Liver (tissue), 9 donors: ENCODE results near the gene CTSH. TPM values are rescaled to one million over a fixed set of nuclear protein-coding genes. Genes with fewer than 3 reads are reported as not detected.

ENCODE experiments used
- DNase-seq: peaks from one replicate; pipeline ENCODE4 v3.0.0-alpha.2; 2017; ENCODE audit warnings: low spot score
- H3K27ac ChIP-seq, 2 donors: one replicate each; pipeline ENCODE4 v1.7.0; 2013; ENCODE audit warnings: inconsistent platforms in 2 of 2, low read length in 2 of 2, control low read depth in 1 of 2, low read depth in 1 of 2, mild to moderate bottlenecking in 1 of 2
- H3K27me3 ChIP-seq, 4 donors: one replicate each; pipeline versions ENCODE4 v1.6.1 to v1.7.0; 2013; ENCODE audit warnings: low read length in 3 of 4, inconsistent platforms in 1 of 4, mild to moderate bottlenecking in 1 of 4, moderate library complexity in 1 of 4; ENCODE audit not compliant: control insufficient read depth in 4 of 4, insufficient read depth in 4 of 4
- H3K36me3 ChIP-seq, 4 donors: one replicate each; pipeline versions ENCODE4 v1.6.1 to v1.7.0; 2013; ENCODE audit warnings: low read length in 3 of 4, mild to moderate bottlenecking in 3 of 4, low read depth in 1 of 4, moderate library complexity in 1 of 4; ENCODE audit not compliant: control insufficient read depth in 4 of 4, insufficient read depth in 3 of 4
- H3K4me1 ChIP-seq, 4 donors: one replicate each; pipeline versions ENCODE4 v1.6.1 to v1.7.0; 2013; ENCODE audit warnings: low read length in 3 of 4, mild to moderate bottlenecking in 3 of 4, moderate library complexity in 1 of 4; ENCODE audit not compliant: control insufficient read depth in 4 of 4, insufficient read depth in 4 of 4
- H3K4me3 ChIP-seq, 3 donors: one replicate each; pipeline versions ENCODE4 v1.6.1 to v1.7.0; 2013; ENCODE audit warnings: low read length in 3 of 3, control low read depth in 1 of 3, low read depth in 1 of 3, mild to moderate bottlenecking in 1 of 3
- H3K9ac ChIP-seq, 2 donors: one replicate each; pipeline ENCODE4 v1.7.0; 2013; ENCODE audit warnings: low read length in 2 of 2, mild to moderate bottlenecking in 2 of 2, moderate library complexity in 2 of 2, control low read depth in 1 of 2, low read depth in 1 of 2
- H3K9me3 ChIP-seq, 4 donors: one replicate each; pipeline versions ENCODE4 v1.6.1 to v1.7.0; 2013; ENCODE audit warnings: low read length in 3 of 4; ENCODE audit not compliant: control insufficient read depth in 4 of 4
- EGR1 ChIP-seq, 2 donors: IDR thresholded peaks; 2 replicates each; pipeline ENCODE4 v1.6.1; 2016 to 2018; ENCODE audit warnings: antibody characterized with exemption in 2 of 2, low read depth in 2 of 2
- FOXA2 ChIP-seq: IDR thresholded peaks from 2 replicates; pipeline ENCODE4 v1.6.1; 2016; ENCODE audit warnings: antibody characterized with exemption
- GABPA ChIP-seq, 2 donors: IDR thresholded peaks in 1 of 2; conservative IDR thresholded peaks in 1 of 2; 2 replicates each; pipeline ENCODE4 v1.6.1; 2016; ENCODE audit warnings: antibody characterized with exemption in 2 of 2, mild to moderate bottlenecking in 1 of 2, moderate library complexity in 1 of 2
- HNF4A ChIP-seq, 2 donors: conservative IDR thresholded peaks; 2 replicates each; pipeline ENCODE4 v1.6.1; 2016; ENCODE audit warnings: antibody characterized with exemption in 2 of 2, mild to moderate bottlenecking in 2 of 2
- HNF4G ChIP-seq: IDR thresholded peaks from 2 replicates; pipeline ENCODE4 v1.6.1; 2016; ENCODE audit warnings: antibody characterized with exemption
- JUND ChIP-seq, 2 donors: IDR thresholded peaks; 2 replicates each; pipeline ENCODE4 v1.6.1; 2016; ENCODE audit warnings: antibody characterized with exemption in 2 of 2
- NR2F2 ChIP-seq: IDR thresholded peaks from 2 replicates; pipeline ENCODE4 v1.6.1; 2016; ENCODE audit warnings: antibody characterized with exemption
- SP1 ChIP-seq: IDR thresholded peaks from 2 replicates; pipeline ENCODE4 v1.6.1; 2018; ENCODE audit warnings: antibody characterized with exemption, mild to moderate bottlenecking
- TAF1 ChIP-seq: conservative IDR thresholded peaks from 2 replicates; pipeline ENCODE4 v1.6.1; 2016; ENCODE audit warnings: antibody characterized with exemption, mild to moderate bottlenecking
- YY1 ChIP-seq: IDR thresholded peaks from 2 replicates; pipeline ENCODE4 v1.6.1; 2016; ENCODE audit warnings: antibody characterized with exemption, mild to moderate bottlenecking
- WGBS: extraction: QIAGEN DNeasy Blood & Tissue Kit; methylation state at CpG from one replicate; pipeline ENCODE4 v1.1.7; 2013; 5-methylcytosine and 5-hydroxymethylcytosine counted together
- polyA plus RNA-seq, 2 donors: library from polyadenylated mRNA; stranded (reverse) in 1 of 2; unstranded in 1 of 2; fragments of 200-250 nt in 1 of 2; fragments of >200 nt in 1 of 2; fragmentation: Nextera tagmentation in 1 of 2; extraction: Ambion mirVana in 1 of 2; gene quantifications; one replicate each; pipeline versions ENCODE4 v1.2.1 to v1.2.3, GENCODE V29; 2013 to 2015
- total RNA-seq, 2 donors: library from RNA; depleted of rRNA; stranded (reverse); fragments of >200 nt; gene quantifications; one replicate each; pipeline ENCODE4 v1.2.3, GENCODE V29; 2014
- TF ChIP-seq, protein P1 (sequence below): IDR thresholded peaks from 2 replicates; pipeline ENCODE4 v1.6.1; 2016; ENCODE audit warnings: antibody characterized with exemption, mild to moderate bottlenecking
- TF ChIP-seq, protein P2 (sequence below): IDR thresholded peaks from 2 replicates; pipeline ENCODE4 v1.6.1; 2016; ENCODE audit warnings: antibody characterized with exemption
- TF ChIP-seq, protein P3 (sequence below): IDR thresholded peaks from 2 replicates; pipeline ENCODE4 v1.6.1; 2016; ENCODE audit warnings: antibody characterized with exemption
- TF ChIP-seq, protein P4 (sequence below): IDR thresholded peaks from 2 replicates; pipeline ENCODE4 v1.6.1; 2016; ENCODE audit warnings: antibody characterized with exemption
- donor health status: healthy.
- donor health status: healthy.
- donor health status: healthy.
- donor health status: healthy.
- donor health status: healthy.

Gene CTSH
- total and polyA plus RNA-seq, 4 donors: 46.3 to 162 (median 95.8) TPM

DNA sequence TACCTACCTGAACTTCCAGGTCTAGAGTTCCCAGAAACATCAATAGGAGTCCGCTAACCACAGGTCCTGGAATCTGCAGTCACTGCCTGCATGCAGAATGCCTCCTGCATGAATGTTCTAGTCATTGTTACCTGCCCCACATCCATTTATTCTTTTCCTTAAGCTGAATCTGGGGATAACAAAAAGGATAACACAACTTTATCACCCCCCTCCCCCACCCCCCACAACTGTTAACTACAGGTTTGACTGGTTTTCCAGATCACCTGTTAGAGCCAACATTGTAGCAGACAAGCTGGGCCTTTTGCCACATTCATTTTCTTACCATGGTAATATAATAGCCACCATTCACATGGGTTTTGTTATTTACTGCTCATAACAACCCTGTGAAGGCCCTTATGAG is 4.6 kb upstream of the CTSH start:
- no peak overlapping the region for H3K9ac ChIP-seq
- H3K4me3 ChIP-seq: no peak overlapping the region
- TF ChIP-seq, protein P1, sequence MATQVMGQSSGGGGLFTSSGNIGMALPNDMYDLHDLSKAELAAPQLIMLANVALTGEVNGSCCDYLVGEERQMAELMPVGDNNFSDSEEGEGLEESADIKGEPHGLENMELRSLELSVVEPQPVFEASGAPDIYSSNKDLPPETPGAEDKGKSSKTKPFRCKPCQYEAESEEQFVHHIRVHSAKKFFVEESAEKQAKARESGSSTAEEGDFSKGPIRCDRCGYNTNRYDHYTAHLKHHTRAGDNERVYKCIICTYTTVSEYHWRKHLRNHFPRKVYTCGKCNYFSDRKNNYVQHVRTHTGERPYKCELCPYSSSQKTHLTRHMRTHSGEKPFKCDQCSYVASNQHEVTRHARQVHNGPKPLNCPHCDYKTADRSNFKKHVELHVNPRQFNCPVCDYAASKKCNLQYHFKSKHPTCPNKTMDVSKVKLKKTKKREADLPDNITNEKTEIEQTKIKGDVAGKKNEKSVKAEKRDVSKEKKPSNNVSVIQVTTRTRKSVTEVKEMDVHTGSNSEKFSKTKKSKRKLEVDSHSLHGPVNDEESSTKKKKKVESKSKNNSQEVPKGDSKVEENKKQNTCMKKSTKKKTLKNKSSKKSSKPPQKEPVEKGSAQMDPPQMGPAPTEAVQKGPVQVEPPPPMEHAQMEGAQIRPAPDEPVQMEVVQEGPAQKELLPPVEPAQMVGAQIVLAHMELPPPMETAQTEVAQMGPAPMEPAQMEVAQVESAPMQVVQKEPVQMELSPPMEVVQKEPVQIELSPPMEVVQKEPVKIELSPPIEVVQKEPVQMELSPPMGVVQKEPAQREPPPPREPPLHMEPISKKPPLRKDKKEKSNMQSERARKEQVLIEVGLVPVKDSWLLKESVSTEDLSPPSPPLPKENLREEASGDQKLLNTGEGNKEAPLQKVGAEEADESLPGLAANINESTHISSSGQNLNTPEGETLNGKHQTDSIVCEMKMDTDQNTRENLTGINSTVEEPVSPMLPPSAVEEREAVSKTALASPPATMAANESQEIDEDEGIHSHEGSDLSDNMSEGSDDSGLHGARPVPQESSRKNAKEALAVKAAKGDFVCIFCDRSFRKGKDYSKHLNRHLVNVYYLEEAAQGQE: no peak
- TF ChIP-seq, protein P2, sequence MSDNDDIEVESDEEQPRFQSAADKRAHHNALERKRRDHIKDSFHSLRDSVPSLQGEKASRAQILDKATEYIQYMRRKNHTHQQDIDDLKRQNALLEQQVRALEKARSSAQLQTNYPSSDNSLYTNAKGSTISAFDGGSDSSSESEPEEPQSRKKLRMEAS: no peak
- TF ChIP-seq, protein P3, sequence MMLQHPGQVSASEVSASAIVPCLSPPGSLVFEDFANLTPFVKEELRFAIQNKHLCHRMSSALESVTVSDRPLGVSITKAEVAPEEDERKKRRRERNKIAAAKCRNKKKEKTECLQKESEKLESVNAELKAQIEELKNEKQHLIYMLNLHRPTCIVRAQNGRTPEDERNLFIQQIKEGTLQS: no peak
- TF ChIP-seq JUND (IDR thresholded peaks at IDR 0.05): no peak
- no peak for TF ChIP-seq HNF4A (conservative IDR thresholded peaks at IDR 0.05)
- TF ChIP-seq NR2F2: no peak
- TF ChIP-seq EGR1 (IDR thresholded peaks at IDR 0.05; ENCODE audit: low read depth in 2 of 2): no peak
- no peak for TF ChIP-seq HNF4G
- no peak for TF ChIP-seq GABPA (IDR thresholded peaks at IDR 0.05 in 1 of 2, conservative IDR thresholded peaks at IDR 0.05 in 1 of 2)
- no peak for TF ChIP-seq YY1
- no peak for TF ChIP-seq TAF1
- TF ChIP-seq, protein P4, sequence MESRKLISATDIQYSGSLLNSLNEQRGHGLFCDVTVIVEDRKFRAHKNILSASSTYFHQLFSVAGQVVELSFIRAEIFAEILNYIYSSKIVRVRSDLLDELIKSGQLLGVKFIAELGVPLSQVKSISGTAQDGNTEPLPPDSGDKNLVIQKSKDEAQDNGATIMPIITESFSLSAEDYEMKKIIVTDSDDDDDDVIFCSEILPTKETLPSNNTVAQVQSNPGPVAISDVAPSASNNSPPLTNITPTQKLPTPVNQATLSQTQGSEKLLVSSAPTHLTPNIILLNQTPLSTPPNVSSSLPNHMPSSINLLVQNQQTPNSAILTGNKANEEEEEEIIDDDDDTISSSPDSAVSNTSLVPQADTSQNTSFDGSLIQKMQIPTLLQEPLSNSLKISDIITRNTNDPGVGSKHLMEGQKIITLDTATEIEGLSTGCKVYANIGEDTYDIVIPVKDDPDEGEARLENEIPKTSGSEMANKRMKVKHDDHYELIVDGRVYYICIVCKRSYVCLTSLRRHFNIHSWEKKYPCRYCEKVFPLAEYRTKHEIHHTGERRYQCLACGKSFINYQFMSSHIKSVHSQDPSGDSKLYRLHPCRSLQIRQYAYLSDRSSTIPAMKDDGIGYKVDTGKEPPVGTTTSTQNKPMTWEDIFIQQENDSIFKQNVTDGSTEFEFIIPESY: no peak
- TF ChIP-seq SP1: no peak
- H3K27me3 ChIP-seq: no peaks in the 10 kb centered on the region
- DNase-seq: no peak
- no peaks in the 10 kb centered on the region for H3K9me3 ChIP-seq
- 0% methylated on average over 1 of the region's 1 CpG for WGBS
- H3K36me3 ChIP-seq: no peaks in the 10 kb centered on the region
- H3K4me1 ChIP-seq: peaks cover 9 to 38% (median 28%) of the 10 kb centered on the region in 4 donors
- peak overlapping the region; percentile 84 to 92 for H3K27ac ChIP-seq

DNA sequence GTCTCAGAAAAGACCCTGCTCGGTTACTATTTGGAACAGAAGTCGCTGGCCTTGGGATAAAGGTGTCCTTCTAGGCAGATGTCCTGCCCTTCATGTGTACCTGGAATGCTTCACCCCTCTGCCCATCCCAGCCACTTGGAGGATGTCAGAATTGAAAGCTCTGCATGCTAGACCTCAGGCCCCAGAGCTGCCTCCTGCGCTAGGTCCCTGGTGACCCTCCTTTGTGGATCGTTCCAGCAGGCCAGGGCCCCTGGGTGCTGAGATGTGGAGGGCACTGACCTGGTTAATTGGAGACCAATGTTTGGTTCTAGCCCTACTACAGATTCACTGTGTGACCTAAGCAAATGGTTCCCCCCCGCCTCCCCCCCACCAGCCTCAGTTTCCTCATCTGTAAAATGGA is 2.7 kb upstream of the CTSH start:
- no peaks in the 10 kb centered on the region for H3K9me3 ChIP-seq
- H3K4me3 ChIP-seq: no peak overlapping the region
- H3K27ac ChIP-seq: no peak overlapping the region
- no peak for DNase-seq
- H3K4me1 ChIP-seq: peaks cover 9 to 52% (median 32%) of the 10 kb centered on the region in 4 donors
- no peaks in the 10 kb centered on the region for H3K27me3 ChIP-seq
- no peak overlapping the region for H3K9ac ChIP-seq
- no peak for TF ChIP-seq GABPA (IDR thresholded peaks at IDR 0.05 in 1 of 2, conservative IDR thresholded peaks at IDR 0.05 in 1 of 2)
- TF ChIP-seq, protein P3: no peak
- no peak for TF ChIP-seq FOXA2
- TF ChIP-seq, protein P1: no peak
- WGBS: 95% methylated on average over 5 of the region's 5 CpGs
- no peaks in the 10 kb centered on the region for H3K36me3 ChIP-seq
